ENCODE measurements around the gene FEZ2. TPM values are rescaled to one million over a fixed set of nuclear protein-coding genes. Genes with fewer than 3 reads are reported as not detected.

FEZ2 gene
- total and polyA plus RNA-seq, 2 experiments from 2014 or later, result 28.0 to 32.9 TPM

- Mint-ChIP-seq H3K36me3 (ENCODE audit: low read depth) (peaks cover 16% of the 10 kb centered on the region), H3K4me1 (peaks cover 12% of the 10 kb centered on the region), H3K27me3 (ENCODE audit: insufficient read depth, low read depth, poor library complexity) (no peaks in the 10 kb centered on the region), H3K9me3 (no peaks in the 10 kb centered on the region), H3K4me3 (no peak overlapping the region), H3K27ac (no peak overlapping the region)
- no peaks in the 10 kb centered on the region for H4K20me1 ChIP-seq (replicated peaks; ENCODE audit: insufficient read depth)
- H3K27ac ChIP-seq (ENCODE audit: low read depth), result no peak overlapping the region
- no peak overlapping the region for H3K4me3 ChIP-seq
- ATAC-seq, result no peak
- H3K27me3 ChIP-seq (ENCODE audit: insufficient read depth), result no peaks in the 10 kb centered on the region
- no peak for TF ChIP-seq CREB1 (CRISPR knock-in tag; IDR thresholded peaks at IDR 0.05; ENCODE audit: low read depth)
- TF ChIP-seq ETS1 (IDR thresholded peaks at IDR 0.05), result no peak
- TF ChIP-seq POLR2AphosphoS5 (IDR thresholded peaks at IDR 0.05; ENCODE audit: low read depth), result no peak
- no peak for TF ChIP-seq CTCF (conservative IDR thresholded peaks at IDR 0.05; ENCODE audit: low read depth in 2 of 2)
- TF ChIP-seq ZNF462 (CRISPR knock-in tag; IDR thresholded peaks at IDR 0.05), result no peak
- no peak for TF ChIP-seq EZH2phosphoT487 (IDR thresholded peaks at IDR 0.05; ENCODE audit: unreplicated experiment)
- TF ChIP-seq EZH2 (IDR thresholded peaks at IDR 0.05; ENCODE audit: low read depth, unreplicated experiment), result no peak
- TF ChIP-seq STAT1 (IDR thresholded peaks at IDR 0.05; ENCODE audit: unreplicated experiment), result no peak
- no peak for TF ChIP-seq REST (IDR thresholded peaks at IDR 0.05; ENCODE audit: unreplicated experiment)
- TF ChIP-seq ZNF114 (CRISPR knock-in tag; IDR thresholded peaks at IDR 0.05), result no peak
- TF ChIP-seq NANOG (IDR thresholded peaks at IDR 0.05; ENCODE audit: borderline replicate concordance), result no peak
- H3K79me2 ChIP-seq (replicated peaks; ENCODE audit: insufficient read depth), result no peaks in the 10 kb centered on the region
- H3K4me1 ChIP-seq (ENCODE audit: insufficient read depth), result peaks cover 11% of the 10 kb centered on the region; the same call in 1 of the 2 replicates
- no peaks in the 10 kb centered on the region for H3K9me2 ChIP-seq (ENCODE audit: insufficient read depth)
- H3K4me2 ChIP-seq, result no peak overlapping the region
- H3F3A ChIP-seq (replicated peaks; ENCODE audit: low read depth), result 0 out of 2 replicates have a peak, but pooled peaks cover 4% of the 10 kb centered on the region
- H3K36me3 ChIP-seq (ENCODE audit: insufficient read depth), result no peaks in the 10 kb centered on the region; the same call in 1 of the 2 replicates
- no peak overlapping the region for H2AFZ ChIP-seq
- DNase-seq (ENCODE audit: low spot score), result no peak
These were observed 42.2 kb downstream of the FEZ2 start for GRCh38 chr2:36555789-36556188.

Data from GM23338 (cell line).